HG02759 (cell line): ENCODE measurements around the gene GOLGA3.
"Not testable (repeated sequence)": the region's sequence is repeated elsewhere in the genome, so short reads cannot be mapped to it uniquely, and the experiment has no call there.

ENCODE experiments used
- ATAC-seq: cut with Tn5 transposase; IDR thresholded peaks from one replicate; pipeline ENCODE4 v1.9.1; 2021; ENCODE audit warnings: mild to moderate bottlenecking, moderate library complexity; ENCODE audit not compliant: unreplicated experiment

Gene GOLGA3

DNA sequence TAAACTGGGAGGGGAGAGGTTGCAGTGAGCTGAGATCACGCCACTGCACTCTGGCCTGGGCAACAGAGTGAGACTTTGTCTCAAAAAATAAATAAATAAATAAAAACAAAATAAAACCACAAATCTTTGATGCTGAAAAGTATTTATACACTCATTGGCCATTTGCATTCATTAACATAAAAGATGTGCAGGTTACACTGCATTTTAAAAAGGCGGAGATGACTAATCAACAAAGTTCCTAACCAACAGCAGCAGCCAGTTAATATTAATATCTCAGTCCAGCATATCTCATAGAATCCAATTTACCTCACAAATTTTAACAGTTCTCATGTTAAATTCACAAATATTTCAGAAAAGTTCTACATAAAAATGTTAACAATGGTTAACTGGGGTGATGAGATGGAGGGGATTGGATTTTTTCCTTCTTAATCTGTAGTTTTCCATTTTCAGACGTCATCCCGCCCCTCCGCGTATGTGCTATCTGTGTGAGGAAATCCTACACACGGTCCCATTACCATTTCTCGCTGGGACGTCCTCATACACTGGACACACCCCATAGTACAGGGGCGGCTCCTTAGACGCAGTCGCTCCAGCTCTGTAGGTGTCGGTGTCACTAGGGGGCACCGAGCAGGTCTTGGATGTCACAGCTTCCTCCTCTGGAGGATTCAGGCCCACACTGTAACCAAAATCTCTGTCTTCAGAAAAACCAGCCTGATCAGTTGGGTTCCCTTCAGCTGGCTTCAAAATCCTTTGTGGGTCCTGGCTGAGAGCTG lies 74.3 kb downstream of the GOLGA3 start:
- ATAC-seq = no peak

DNA sequence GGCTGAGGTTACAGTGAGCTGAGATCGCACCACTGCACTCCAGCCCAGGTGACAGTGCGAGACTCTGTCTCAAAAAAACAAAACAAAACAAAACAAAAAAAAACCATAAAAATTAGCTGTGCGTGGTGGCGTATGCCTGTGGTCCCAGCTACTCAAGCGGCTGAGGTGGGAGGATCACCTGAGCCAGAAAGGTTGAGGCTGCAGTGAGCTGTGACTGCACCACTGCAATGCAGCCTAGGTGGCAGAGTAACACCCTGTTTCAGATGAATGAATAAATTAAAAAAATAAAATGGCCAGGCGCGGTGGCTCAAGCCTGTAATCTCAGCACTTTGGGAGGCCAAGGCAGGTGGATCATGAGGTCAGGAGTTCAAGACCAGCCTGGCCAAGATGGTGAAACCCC lies 75.0 kb downstream of the GOLGA3 start:
- not testable (repeated sequence) for ATAC-seq

DNA sequence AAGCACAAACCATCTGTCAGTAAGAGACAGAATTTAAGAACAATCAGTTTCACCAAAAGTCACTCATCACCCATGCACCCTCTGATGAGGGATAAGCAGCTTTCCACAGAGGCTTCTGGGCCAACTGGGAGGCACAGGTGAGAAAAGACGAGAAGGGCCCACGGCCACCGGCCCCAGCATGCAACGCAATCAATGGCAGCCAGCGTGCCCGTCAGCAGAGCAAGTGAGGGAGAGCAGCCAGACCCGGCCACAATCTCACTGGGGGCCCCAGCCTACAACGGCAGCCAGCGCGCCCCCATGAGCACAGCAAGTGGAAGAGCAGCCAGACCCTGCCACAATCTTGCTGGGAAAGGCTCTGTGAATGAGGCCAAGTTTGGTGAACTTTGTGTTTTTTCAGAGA lies 80.3 kb downstream of the GOLGA3 start:
- no peak for ATAC-seq

DNA sequence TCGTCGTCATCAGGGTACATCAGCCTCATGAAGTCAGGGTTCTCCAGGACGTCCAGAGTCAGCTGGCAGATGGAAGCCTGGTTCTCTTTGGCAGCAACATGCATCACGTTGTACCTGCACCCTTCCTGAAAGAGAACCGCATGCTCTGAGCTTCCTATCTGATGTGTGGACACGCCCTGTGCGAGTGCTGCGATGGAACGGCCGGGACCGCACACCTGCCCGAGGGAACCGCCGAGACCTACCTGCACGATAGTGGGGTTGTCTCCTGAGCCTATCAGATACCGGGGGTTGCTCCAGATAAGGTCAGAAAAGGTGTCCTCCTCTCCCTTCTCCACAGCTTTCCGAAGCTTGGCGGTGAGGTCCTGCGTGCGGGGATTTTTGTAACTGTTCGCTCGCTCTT lies 80.8 kb downstream of the GOLGA3 start:
- no peak for ATAC-seq

DNA sequence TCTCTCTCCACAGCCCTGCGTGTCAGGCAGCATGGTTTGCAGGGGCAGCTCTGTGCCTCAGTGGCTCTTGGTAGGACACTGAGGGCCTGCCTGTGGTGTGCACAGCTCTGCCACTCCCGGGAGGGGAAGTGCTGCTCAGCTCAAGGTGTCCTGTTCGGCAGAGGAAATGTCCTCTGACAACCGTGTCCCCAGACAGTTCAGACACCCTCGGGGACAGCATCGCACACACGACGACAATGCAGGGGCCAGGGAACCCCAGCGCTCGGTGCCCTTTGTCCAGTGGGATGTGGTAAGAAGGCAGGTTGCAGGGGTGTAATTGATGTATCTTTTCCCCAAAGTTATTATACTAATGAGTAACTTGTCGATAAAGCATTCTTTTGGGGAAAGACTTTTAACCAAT lies 81.3 kb downstream of the GOLGA3 start:
- ATAC-seq = no peak

DNA sequence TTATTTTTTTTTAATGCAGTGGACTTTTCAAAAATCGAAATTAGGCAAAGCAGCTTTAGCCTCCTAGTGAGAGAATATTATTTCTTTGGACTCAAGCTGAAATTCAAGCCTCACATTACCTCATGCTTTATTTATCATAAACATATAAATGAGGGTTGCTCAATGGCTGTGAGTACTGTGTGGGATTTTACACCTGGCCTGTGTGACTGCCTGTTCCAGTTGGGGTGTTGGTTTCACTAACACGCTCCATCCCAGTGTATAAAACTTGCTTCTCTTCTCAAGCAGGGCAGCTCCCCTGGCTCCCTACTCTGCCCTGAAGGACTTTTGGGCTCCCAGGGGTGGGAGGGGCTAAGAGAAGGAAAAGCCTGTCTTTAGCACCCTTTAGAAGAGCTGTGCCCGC lies 82.1 kb downstream of the GOLGA3 start:
- no peak for ATAC-seq

DNA sequence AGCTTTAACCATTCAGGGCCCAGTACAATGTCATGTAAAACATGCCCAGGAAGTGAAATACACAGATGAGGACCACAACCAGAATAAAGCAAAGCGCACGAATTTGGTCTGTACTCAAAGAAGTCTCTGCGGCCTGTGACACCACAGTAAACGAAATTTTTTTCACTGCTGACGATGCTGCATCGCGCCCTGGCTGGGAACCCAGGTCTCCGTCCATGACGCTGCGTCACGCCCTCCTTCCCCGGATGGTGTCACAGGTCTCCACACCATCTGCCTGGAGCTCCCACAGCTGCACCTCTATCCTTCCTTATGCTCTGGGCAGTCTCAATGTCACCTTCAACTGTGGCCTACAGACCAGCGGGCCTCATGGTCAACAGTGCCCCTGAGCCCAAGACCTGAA lies 84.8 kb downstream of the GOLGA3 start:
- ATAC-seq = no peak

DNA sequence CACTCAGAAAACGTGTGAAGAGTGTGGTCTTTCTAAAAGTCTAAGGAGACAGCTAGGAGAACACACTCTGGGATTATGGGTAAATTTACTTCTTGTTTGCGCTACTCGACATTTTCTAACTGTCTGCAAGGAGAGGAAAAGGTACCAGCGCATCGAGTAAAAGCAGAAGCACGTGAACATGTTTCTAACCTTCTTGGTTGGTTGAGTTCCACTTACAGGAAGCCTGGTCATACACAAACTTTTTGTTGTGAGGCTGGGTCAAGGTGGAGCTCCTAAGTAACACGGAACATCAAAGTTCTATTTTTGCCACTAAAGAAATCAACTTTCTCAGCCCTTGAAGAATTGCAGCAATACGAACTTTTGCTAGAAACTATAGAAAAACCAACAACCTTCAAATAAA lies 87.0 kb downstream of the GOLGA3 start:
- ATAC-seq = no peak

DNA sequence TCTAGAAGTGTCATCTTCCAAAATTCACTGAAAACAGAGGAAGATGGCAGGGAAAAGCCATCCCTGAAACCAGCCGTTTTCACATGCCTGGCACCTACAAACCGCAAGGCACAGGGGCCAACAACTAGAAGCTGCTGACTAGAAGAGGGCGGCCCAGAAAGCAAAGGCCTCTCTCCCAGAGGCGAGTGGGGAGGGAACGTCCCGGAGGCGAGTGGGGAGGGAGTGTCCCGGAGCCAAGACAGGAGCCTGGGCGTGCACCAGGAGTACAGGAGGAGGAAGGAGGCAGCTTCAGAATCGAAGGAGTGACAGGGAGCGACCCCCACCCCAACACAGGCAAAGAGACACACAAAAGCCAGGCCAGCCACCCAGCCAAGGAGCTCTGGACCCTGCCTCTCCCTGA lies 88.0 kb downstream of the GOLGA3 start:
- ATAC-seq = no peak

DNA sequence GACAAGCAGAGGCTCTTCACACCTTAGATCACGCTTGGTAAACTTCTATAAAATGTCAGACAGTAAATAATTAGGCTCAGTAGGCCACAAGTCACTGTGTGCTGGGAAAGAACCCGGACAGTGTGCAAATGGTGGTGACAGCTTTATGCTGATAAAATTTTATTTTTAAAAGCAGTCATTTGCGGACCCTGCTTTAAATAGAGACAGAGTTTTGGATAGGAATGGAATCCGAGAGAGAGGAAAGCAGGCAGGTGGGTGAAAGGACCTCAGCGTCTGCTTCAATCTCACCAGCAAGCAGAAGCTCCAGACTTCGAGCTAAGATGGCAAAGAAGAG lies 88.4 kb downstream of the GOLGA3 start:
- no peak for ATAC-seq

DNA sequence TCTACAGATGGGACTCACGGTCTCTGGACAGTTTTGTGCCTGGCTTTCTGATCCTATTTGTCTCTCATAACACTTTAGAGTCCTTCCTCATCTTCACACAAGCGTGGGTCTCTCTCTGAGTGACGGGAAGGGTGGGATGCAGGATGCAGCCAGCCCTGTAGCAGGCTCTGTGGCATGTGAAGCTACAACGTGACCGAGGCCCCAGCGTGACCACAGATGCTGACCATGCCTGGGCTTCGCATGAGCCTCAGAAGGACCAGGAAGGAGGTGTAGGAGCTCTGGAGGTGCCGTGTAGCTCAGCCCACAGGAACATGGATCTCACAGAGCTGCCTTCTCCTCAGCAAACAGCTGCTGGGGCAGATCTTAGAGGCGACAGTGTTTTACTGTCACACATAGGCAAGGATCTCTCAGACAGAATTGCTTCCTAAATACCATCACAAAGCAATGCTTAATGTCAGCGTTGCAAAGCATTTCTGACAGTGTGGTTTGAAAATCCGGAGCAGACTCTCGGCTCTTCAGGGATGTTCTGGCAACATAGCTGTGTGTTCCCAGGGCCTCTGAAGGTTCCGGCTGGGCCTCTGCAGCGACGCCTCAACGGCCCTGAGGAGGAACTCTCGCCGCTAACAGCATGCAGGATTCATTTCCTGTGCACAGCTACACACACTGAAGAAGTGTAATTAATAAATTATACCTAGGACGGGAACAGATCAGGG lies 88.9 kb downstream of the GOLGA3 start:
- no peak for ATAC-seq

DNA sequence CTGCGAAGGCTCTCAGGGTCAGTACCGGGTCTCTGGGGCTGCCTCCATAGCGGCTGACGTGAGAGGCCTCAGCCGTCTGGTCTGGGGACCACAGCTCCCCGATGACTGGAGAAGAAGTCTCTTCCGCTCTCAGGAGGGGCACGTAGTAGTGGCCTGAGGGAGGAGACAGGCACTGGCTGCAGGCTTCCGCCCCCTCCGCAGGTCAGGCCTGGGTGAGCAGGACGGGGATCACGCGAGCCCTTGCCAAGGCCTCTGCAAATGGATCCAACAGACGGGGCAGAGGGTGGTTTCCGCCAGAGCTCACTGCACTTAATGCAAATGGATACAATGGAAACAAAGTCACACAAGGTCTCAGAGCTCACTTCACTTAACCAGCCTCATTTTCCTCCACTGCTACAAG lies 91.8 kb downstream of the GOLGA3 start:
- no peak for ATAC-seq

DNA sequence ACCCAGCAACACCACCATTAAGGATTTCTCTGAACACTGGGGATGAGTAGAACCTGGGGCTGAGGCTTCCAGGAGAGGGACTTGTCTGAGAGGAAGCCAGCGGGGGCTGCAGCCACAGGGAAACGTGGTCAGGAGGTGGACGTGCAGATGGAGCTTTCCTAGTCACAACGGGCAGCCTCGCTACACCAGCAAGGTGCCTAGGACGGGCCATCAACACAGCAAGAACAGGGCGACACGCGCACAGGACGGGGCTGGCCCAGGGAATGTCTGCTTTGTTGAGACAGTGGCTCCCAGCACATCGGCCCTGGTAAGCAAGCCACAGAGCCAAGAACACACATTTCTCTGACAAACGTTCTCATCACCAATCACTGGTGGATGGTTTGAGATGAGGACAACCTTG lies 92.3 kb downstream of the GOLGA3 start:
- ATAC-seq = no peak

DNA sequence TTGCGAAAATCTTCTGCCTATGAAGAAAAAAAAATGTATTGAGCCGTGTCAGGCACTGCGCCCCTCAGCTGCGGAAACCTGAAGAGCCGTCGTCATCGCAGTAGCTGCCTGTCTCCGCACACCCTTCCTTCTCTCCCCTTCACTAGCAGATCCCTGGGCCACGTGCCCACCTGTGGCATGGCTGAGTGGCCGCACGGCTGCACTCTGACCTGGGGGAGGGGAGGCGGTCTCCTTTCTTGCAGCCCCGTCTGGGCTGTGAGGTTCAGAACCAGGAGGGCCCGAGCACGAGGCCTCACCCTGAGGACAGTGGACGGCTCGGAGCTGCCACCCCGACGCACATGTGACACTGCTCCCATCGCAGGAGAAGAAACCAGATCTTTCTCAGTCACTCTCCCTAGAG lies 93.2 kb downstream of the GOLGA3 start:
- no peak for ATAC-seq

DNA sequence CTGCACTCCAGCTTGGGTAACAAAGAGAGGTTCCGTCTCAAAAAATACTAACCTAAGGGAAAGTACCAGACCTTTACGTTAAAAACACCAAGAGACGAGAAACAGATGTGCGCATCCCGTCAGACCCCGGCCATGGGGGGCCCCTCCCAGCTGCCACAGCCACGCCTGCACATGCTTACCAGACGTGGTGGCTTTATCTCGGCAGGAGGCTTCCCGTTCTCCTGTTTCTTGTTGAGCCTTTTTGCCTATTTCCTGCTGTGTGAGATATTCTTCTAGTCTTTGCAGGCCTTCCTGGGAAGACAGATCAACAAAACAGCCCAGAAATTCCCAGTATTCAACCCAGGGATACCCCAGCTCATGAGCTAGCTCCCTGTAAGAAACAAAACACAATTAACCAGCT lies 94.5 kb downstream of the GOLGA3 start:
- ATAC-seq = no peak

DNA sequence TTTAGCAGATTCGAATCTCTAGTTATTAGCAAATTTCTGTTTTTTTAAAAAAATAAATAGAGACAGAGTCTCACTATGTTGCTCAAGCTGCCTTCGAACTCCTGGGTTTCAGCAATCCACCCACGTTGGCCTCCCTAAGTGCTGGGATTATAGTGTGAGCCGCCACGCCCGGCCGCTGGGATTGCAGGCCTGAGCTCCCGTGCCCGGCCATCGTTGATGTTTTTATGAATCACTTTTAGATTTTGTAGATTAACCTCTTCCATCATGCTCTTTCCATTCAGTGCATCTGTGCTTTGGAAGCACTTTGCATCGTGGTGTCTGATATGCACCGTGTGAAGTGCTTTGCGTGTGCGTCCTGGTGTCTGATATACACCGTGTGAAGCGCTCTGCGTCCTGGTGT lies 97.1 kb downstream of the GOLGA3 start:
- ATAC-seq = no peak

DNA sequence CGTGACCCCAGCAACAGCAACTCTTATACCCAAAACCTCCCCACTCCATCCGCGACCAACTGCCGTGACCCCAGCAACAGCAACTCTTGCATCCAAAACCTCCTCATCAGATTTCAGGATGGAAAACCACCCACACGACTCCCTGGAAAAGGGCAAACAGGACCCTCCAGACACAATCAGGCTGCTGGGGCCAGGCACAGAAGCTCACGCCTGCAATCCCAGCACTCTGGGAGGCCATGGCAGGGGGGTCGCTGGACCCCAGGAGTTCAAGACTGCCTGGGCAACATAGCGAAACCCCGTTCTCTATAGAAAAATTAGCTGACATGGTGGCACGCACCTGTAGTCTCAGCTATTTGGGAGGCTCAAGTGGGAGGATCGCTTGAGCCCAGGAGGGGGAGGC lies 98.3 kb downstream of the GOLGA3 start:
- ATAC-seq = no peak

DNA sequence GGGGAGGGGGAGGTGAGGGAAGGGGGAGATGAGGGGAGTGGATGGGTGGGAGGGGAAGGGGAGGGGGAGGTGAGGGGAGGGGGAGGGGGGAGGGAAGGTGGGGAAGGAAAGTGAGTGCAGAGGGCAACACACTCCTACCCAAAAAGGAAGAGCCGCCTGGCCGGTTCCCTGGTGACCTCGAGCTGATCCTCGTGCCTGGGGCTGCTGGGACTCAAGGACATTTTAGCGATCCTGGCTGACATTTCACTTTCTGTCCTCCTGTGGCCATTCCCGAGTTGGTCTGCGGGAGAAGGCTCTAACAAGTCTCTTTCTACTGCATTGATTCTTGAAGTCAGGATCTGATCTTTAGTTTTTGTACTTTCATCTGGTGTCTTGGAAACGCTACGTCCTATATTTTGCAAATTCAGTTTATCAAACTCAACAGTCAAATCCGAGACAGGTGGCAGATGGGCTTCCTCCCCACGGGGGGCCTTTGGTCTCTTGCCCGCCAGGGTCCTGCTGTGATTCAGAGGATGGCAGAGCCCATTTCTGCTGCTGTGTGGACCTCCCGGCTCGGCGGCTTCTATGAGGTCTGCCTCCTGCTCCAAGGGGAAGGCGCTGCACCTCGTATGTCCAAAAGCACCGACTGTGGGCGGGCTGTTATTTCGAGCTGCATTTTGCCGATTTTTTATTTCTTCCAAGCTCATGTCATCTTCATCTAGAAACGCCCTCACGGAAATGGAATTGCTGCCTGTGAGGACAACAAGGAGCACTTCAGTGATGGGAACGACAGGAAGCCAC lies 98.9 kb downstream of the GOLGA3 start:
- no peak for ATAC-seq

DNA sequence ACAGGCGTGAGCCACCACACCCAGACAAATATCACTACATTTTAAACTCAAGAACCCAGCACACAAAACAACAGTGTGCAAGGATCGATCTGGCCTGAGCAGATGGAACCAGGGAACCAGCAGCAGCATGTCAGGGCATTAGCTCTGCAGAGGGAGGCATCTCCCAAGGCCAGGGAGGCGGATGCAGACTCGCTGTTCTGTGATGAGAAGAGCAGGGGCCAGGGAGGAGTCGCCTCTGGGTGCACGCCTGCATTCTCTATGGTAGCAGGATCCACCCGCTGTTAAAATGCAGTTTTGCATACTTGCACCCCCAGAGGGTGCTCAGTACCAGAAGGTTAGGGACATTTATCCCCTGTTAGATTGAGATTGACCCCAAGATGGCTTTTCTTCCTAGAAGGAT lies 100.2 kb downstream of the GOLGA3 start:
- no peak for ATAC-seq

DNA sequence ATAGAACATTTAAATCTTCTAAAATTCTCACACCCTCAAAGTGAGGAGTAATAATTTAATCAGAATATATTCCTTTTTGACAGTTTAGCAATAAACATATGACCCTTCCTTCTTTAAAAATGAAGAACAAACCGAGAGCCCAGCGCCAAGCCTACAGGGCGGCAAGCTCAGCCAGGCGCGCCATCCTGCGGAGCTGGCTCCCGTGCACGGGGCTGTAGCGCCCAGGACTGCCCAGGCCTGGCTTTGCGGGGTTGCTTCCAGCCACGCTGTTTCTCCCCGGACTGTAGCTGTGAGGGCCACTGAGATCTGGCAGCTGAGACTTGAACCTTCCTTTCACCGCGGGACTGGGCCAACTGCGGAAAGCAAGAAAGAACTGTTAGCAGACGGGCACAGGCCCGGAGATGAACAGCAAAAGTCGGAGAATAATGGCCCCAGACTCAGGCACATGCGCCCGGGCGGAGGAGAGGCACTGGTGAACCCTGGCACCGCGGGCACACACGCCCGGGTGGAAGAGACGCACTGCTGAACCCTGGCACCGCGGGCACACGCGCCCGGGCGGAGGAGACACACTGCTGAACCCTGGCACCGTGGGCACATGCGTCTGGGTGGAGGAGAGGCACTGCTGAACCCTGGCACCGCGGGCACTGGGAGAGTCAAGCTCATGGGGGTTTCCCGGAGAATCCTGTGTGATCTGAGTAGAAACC lies 101.4 kb downstream of the GOLGA3 start:
- no peak for ATAC-seq

DNA sequence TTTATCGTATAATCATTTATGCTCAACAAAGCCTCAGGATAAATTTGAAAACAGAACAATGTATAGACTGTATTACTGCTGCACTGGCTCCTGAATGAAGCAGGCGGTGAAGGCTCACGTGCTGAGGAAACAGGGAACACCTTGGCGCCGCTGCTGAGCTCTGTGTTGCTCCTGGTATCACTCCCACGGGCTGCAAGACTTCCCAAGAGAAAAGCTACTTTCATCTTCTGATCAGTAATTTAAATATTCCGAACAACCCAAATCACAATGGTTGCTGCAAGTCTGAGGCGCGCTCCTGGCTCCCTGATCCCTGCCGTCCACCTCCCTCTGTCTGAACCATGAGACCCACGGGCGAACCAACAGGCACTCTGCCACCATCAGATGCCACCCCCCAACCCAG lies 102.3 kb downstream of the GOLGA3 start:
- ATAC-seq = no peak
